NCI-H1694 treated with DMSO at 0.1 percent for 48 hours (cell line): Measurements from ENCODE around the gene ACHE.
"Not testable (repeated sequence)": the region's sequence is repeated elsewhere in the genome, so short reads cannot be mapped to it uniquely, and the experiment has no call there.

Source experiments
- DNase-seq: peaks from one replicate; lab custom pipeline; 2025; lab: John Stamatoyannopoulos, UW

ACHE gene

DNA sequence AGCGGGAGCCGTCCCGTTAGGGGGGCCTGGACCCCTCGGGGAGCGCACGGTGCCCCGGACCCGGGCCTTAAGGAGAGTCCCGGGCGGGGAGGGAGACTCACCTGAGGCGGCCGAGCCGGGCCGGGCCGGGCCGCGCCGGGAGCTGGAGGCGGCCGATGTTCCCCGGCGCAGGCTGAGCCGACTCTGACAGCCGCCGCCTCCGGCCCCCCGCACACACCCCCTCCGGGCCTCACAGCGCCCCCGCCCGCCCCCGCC, at the start of gene ACHE:
Gene ACHE, minus strand, starts transcription at position 188 of the 255 bp plus-strand sequence. CDS start 1,656 bp downstream, outside the sequence.
- no peak for DNase-seq

DNA sequence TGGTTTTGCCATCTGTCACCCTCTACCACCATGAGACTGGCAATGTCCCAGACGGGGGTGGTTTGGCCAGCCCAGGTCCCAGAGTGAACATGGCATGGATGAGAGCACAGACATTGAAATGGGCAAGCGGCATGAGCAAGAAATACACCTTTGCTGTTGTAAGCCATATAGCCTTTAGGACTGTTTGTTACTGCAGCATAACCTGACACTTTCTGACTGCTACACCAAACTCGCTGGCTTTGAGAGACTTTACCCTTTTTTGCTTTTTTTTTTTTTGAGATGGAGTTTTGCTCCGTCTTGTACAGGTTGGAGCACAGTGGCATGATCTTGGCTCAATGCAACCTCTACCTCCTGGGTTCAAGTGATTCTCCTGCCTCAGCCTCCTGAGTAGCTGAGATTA, 48.5 kb upstream of the ACHE start:
- DNase-seq, result no peak

DNA sequence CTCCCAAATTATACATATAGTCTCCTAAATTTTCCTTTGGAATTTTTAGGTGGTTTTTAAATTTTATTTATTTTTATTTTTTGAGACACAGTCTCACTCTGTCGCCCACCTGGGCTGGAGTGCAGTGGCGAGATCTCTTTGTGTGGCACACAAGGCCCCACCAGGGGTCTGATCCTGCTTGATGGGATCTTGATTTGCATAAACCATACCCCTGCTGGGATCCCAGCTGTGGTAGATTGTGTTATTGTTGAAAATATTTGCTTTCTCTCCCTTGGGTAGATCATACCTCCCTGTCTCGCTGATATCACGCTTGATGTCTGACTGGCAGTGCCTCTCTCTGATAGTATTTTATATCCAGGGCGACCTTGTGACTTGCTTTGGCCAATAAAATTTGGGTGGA, 48.0 kb upstream of the ACHE start:
- no peak for DNase-seq

DNA sequence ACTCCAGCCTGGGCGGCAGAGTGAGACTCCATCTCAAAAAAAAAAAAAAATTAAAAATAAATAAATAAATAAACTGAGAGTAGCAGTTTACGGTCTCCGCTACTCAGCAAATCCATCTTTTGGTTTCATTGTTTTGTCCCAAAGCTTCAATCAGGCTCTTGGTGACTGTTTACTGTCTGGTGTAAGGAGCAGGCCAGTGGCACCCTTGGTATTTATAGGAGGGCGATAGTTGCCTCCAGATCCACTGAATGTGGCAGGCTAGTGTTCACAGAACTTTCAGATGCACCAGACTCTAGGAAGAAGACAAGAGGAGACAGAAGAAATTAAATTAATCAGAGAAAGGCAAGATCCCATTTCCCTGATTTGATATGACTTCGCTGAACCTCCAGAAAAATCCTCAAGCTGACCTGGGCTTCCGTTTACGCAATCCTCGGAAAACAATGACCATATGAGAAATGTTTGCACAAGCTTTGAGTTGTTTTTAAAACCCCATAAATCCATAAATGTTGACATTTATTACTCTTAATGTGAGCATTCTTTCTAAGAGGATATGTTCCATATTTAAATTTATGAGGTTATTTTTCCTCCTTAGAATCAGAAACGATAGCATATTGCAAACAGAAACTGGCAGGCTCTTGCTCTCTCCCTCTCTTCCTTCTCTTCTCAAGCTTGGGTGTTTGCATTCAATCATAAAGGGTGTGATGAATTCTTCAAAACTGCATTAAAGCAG, 46.5 kb upstream of the ACHE start:
- DNase-seq, result no peak

DNA sequence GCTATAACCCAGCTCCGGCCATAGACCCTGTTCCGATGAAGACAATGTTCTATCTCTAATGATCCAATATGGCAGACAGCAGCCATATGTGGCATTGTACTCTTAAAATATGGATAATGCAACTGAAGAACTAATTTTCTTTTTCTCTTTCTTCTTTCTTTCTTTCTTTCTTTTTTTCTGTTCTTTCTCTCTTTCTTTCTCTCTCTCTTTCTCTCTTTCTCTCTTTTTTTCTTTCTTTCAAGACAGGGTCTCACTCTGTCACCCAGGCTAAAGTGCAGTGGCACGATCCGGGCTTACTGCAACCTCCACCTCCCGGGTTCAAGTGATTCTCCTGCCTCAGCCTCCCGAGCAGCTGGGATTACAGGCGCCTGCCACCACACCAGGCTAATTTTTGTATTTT, 40.5 kb upstream of the ACHE start:
- not testable (repeated sequence) for DNase-seq

DNA sequence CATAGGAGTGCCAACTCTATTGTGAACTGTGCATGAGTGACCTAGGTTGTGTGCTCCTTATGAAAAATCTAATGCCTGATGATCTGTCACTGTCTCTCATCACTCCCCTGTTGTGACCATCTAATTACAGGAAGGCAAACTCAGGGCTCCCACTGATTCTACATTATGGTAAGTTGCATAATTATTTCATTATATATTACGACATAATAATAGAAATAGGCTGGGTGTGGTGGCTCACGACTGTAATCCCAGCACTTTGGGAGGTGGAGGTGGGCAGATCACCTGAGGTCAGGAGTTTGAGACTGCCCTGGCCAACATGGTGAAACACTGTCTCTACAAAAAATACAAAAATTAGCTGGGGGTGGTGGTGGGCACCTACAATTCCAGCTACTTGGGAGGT, 39.7 kb upstream of the ACHE start:
- DNase-seq, result not testable (repeated sequence)

DNA sequence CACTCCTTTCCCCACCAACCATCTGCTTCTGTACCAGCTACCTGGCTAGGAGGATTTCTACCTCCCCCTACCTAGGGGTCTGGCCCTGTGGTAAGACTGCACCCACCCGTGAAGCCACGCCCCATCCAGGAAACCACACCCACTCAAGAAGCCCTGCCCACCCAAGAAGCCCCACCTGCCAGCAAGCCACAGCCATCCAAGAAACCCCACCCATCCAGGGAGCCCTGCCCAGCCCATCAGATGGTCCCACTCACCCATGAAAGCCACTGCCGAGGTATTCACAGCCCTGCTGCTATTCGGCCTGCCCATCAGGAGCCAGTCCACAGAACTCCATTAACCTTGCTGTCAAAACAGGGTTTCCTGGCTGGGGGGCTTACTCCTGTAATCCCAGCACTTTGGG, 38.0 kb upstream of the ACHE start:
- no peak for DNase-seq

DNA sequence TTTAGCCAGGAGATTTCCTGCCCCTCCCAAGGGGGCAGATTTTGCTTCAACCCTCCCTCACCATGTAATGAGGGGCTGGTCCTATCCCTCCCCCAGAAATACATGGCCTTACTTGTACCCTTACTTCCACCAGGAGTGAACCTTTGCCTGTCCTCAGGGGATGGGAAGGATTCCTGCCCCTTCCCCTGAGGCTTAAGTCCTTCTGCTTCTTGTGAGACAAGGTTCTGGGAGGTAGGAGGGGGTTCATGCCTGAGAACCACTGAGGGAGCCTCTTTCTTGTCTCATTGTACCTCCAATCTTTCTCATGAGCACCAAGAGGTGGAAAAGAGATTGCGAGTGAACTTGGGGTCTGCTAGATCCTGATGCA, 34.1 kb upstream of the ACHE start:
- DNase-seq, result no peak

DNA sequence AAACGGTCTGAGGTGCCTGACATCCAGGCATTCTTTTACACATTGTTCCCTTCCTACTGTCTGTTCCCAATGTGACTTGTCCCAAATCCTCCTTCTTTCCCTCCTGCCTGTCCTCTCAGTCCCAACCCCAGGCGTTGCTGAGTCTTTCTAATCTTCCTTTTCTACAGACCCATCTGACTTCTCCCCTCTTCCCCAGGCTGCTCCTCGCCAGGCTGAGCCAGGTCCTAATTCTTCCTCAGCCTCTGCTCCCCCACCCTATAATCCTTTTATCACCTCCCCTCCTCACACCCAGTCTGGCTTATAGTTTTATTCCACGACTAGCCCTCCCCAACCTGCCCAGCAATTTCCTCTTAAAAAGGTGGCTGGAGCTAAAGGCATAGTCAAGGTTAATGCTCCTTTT, 27.9 kb upstream of the ACHE start:
- not testable (repeated sequence) for DNase-seq

DNA sequence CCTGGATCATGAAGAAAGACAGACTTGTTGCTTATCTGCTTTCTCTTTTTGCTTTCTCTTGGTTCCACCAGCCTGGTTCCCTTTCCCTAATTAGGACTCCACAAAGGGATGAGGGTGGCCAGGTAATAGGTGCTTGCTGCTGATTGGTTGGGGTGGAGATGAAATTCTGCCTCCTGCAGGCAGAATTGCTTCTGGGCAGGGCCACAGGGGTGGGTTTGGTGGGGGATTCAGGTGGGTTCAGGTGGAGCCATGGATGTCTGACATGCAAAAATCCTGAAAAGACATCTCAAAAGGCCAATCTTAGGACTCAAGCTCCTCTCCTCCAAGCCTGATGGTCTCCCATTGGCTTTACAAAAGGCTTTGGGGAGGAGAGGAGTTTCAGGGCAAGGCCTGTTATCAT, 25.4 kb upstream of the ACHE start:
- no peak for DNase-seq

DNA sequence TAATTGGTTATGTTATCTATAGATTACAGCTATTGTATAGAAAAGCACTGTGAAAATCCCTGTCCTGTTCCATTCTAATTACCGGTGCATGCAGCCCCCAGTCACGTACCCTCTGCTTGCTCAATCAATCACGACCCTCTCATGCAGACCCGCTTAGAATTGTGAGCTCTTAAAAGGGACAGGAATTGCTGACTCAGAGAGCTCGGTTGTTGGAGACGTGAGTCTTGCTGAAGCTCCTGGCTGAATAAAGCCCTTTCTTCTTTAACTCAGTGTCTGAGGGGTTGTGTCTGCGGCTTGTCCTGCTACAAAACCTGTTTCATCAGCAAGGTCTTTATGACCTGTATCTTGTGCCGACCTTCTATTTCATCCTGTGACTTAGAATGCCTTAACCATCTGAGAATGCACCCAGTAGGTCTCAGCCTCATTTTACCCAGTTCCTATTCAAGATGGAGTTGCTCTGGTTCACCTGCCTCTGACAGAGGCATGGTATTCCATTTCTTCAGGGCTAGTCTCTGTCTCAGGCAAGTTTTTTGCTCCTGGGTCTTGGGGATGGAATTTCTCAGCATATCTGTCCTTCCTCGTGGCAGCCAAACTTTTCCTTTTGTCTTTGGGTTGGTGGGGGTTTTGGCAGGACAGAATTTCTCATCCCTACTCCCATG, 24.2 kb upstream of the ACHE start:
- not testable (repeated sequence) for DNase-seq

DNA sequence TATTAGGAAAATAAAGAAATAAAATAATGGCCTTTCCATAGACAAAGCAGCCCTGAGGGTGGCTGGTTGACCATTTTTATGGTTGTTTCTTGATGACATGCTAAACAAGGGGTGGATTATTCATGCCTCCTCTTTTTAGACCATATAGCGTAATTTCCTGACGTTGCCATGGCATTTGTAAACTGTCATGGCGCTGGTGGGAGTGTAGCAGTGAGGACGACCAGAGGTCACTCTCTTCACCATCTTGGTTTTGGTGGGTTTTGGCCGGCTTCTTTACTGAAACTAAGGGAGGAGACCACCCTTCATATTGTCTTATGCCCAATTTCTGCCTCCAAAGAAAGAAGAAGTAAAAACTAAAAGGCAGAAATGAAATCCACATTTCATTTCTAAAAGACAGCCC, 23.6 kb upstream of the ACHE start:
- DNase-seq, result not testable (repeated sequence)

DNA sequence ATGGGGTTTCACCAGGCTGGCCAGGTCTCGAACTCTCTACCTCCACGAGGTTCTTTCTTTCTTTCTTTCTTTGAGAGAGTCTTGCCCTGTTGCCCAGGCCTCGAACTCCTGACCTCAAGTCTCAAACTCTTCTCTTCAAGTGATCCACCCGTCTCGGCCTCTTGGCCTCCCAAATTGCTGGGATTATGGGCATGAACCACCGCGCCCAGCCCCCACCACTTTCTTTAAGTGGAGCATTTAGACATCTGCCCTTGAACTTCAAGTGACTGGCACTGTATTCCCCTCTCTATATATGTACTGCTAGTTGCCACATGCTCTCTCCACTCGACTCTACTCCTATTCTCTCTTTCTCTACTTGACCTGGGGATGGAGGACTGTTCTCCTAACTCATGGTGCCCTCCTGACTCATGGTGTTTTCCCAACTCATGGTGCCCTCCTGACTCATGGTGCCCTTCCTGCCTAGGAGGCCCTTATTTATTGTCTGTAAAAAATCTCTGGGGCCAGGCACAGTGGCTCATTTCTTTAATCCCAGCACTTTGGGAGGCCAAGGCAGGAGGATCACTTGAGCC, 19.3 kb upstream of the ACHE start:
- DNase-seq, result no peak

DNA sequence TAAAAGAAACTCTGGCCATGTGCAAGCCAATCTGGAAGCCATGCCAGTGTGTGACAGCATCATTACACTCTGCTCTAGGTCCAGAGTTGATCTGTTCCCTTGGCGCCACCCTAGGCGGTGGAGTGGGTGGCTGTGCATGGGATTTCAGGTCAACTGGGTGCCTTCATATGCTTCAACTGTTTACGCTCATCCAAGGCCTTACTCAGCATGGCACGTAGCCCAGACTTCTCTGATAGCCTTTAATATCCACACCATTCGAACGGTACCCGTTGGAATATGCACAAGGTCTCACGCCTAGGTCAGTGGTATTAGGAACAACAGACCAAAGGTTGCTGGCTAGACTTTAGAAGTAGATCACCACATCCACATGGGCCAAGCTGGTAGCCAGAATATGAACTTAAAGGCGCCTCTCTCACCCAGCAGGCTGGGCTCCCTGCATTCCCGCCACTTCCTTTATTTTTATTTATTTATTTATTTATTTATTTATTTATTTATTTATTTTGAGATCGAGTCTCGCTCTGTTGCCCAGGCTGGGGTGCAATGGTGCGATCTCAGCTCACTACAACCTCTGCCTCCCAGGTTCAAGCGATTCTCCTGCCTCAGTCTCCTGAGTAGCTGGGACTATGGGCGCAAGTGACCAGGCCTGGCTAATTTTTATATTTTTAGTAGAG, 18.7 kb upstream of the ACHE start:
- DNase-seq, result no peak

DNA sequence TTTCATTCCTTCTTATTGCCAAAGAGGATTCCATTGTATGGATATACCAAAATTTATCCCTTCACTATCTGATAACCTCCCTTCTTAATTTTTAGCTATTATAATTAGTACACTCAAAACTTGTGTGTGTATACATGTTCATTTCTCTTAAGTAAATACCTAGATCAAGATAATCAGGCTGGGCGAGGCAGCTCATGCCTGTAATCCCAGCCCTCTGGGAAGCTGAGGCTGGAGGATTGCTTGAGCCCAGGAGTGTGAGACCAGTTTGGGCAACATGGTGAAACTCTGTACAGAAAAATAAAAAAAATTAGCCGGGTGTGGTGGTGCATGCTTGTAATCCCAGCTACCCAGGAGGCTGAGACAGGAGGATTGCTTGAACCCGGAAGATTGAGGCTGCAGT, 15.8 kb upstream of the ACHE start:
- DNase-seq, result no peak

DNA sequence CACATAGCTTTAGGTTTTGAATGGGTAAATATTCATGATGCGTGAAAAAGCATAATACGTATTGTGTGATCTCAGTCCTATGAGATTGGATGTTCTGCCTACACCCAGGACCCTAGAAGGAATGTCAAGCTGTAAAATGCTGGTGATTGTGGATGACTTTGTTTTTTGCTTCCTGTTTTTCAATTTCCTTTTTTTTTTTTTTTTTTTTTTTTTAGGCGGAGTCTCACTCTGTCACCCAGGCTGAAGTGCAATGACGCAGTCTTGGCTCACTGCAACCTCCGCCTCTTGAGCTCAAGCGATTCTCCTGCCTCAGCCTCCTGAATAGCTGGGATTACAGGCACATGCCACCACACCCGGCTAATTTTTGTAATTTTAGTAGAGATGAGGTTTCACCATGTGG, 14.8 kb upstream of the ACHE start:
- not testable (repeated sequence) for DNase-seq

DNA sequence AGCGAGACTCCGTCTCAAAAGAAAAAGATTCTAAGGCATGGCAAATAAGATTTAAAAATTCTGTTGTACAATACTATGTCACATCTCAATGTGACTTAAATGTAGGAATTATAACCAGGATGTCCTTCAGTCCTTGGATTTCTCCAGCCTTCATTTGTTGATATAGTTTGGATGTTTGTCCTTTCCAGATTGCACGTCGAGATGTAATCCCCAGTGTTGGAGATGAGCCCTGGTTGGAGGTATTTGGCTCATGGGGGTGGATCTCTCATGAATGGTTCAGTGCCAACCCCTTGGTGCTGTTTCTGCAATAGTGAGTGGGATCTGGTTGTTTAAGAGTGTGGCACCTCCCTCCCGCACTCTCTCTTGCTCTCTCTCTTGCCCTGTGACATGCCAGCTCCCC, 12.8 kb upstream of the ACHE start:
- no peak for DNase-seq

DNA sequence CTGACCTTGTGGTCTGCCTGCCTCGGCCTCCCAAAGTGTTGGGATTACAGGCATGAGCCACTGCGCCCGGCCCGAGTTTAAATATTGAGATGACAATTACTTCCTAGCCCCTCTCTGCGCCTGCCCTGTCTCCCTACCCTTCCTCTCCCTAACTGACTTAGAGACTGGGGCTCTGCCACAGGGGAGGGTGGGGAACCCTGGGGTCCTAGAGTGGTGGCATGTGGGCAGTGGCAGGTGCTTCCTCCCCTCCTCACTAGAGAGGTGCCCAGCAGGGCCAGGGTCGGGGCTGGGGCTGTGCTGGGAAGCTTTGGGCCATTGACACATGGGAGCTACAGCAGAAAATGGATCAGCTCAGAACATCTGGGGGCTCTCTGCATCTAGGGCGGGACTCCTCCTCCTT, 7.0 kb upstream of the ACHE start:
- no peak for DNase-seq

DNA sequence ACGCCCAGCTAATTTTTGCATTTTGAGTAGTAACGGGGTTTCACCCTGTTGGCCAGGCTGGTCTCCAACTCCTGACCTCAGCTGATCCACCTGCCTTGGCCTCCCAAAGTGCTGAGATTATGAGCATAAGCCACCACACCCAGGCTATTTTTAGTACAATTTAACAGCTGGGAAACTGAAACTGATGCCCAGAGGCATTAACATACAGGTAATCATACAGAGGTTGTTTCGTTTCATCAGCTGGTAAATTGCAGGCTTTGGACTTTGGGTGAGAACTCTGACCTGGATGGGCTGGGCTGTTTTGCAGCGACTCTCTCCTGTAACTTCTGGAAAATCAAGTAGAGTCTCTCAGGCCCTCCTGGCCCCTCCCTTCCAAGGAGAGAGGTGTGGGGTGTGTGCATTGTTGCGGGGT, 6.2 kb upstream of the ACHE start:
- no peak for DNase-seq

DNA sequence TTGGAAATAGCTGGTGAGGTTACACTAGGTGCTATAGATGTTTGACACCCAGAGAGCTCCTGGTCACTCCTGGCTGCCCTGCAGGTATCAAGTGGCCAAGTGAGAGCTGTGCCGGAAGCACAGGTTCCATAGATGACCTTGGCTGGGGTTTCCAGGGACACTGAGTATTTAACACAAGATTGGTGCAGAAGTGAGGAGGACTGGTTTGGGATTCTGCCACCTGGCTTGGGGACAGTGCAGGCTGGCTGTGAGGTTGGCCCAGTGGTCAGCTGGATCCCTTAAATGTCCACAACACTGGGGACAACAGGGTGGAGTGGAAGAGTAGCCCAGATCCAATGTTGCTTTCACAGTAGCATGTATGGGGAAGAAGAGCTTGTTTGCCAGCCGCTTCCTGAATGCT, 5.3 kb upstream of the ACHE start:
- DNase-seq, result no peak

DNA sequence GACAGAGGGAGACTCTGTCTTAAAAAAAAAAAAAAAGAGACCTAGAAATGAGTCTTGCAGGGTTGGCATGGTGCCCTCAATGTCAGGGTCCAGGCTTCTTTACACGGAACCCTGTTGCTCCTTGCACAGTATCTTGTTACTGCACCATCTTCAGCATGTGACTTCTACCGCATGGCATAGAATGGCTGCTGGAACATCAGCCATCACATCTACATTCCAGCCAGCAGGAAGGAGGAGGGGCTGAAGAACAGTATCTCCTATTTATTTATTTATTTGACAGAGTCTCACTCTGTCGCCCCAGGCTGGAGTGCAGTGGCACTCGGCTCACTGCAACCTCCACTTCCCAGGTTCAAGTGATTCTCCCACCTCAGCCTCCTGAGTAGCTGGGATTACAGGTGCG, 3.7 kb upstream of the ACHE start:
- DNase-seq, result no peak

DNA sequence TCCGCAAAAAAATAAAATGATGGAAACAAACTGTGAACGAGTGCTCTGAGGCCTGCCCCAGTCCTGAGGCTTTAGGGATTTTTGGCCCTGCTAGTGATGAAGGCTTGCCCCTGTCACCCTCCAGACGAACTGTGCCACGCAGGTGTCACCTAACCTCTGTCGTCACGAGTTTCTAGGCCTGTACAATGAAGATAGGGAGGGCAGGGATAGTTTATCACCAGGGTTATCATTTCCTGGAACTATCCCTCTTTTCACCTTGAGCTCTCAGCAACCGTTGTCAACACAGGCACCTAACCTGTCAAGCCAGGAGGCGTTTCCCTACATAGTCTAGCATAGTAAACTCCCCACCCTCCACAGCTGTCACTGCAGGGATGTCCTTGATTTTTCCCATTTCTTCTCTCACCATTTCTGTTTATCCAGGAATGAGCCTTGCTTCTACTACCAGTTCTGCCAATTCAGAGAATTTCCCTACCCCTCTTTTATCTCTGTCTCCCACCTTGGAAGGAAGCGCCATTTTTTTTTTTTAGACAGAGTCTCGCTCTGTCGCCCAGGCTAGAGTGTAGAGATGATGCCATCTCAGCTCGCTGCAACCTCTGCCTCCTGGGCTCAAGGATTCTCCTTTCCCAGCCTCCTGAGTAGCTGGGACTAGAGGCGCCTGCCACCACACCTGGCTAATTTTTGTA, 2.2 kb upstream of the ACHE start:
- DNase-seq, result no peak
